H1 (cell line): Measurements from ENCODE around the gene CD244. TPM values are rescaled to one million over a fixed set of nuclear protein-coding genes. Genes with fewer than 3 reads are reported as not detected.

Experiments
- CTCF ChIA-PET: fragments of 300-600 bp; sonication (Branson Sonifier 250); formaldehyde crosslinking; loops from one replicate; lab custom pipeline; 2021; ENCODE audit not compliant: partially characterized antibody; lab: Charles Lee
- POLR2A ChIA-PET: fragments of 300-600 bp; sonication (Branson Sonifier 250); formaldehyde crosslinking; loops from one replicate; lab custom pipeline; 2021; ENCODE audit warnings: inconsistent platforms; ENCODE audit not compliant: partially characterized antibody; lab: Charles Lee
- DNase-seq, 2 experiments: peaks; one replicate each; pipeline versions ENCODE4 v3.0.0 to v3.0.0-alpha.2; 2010 to 2022; ENCODE audit warnings: low spot score in 2 of 2, low read depth in 1 of 2, mixed read lengths in 1 of 2
- FAIRE-seq: peaks from 2 replicates; lab custom pipeline; 2011; peaks lifted over from hg19 to GRCh38; lab: Jason Lieb, UNC
- H2AFZ ChIP-seq: 2 replicates; pipeline ENCODE4 v1.8.1; 2012; ENCODE audit warnings: low read length, inconsistent platforms
- H2AK5ac ChIP-seq: 2 replicates; pipeline ENCODE4 v1.6.1; 2013; ENCODE audit warnings: low read depth, low read length
- H2BK120ac ChIP-seq: replicated peaks from 2 replicates; pipeline ENCODE3; 2013; ENCODE audit warnings: low read depth, low read length, inconsistent platforms
- H2BK12ac ChIP-seq: 2 replicates; pipeline ENCODE4 v1.6.1; 2013; ENCODE audit warnings: low read depth, low read length
- H2BK15ac ChIP-seq: 2 replicates; pipeline ENCODE4 v1.6.1; 2013; ENCODE audit warnings: low read length
- H2BK20ac ChIP-seq: 2 replicates; pipeline ENCODE4 v1.6.1; 2013; ENCODE audit warnings: low read length
- H2BK5ac ChIP-seq: 2 replicates; pipeline ENCODE4 v1.6.1; 2013; ENCODE audit warnings: low read depth, low read length
- H3K14ac ChIP-seq: 2 replicates; pipeline ENCODE4 v1.6.1; 2013; ENCODE audit warnings: inconsistent platforms; ENCODE audit not compliant: insufficient read length
- H3K18ac ChIP-seq: 2 replicates; pipeline ENCODE4 v1.6.1; 2013; ENCODE audit warnings: low read length; ENCODE audit errors: extremely low read depth
- H3K23ac ChIP-seq: 2 replicates; pipeline ENCODE4 v1.6.1; 2013; ENCODE audit warnings: inconsistent platforms; ENCODE audit not compliant: insufficient read length
- H3K23me2 ChIP-seq: 2 replicates; pipeline ENCODE4 v1.6.1; 2013; ENCODE audit warnings: low read depth, low read length
- H3K27ac ChIP-seq: 2 replicates; pipeline ENCODE4 v1.6.1; 2011; ENCODE audit warnings: low read depth, low read length, inconsistent platforms
- H3K27me3 ChIP-seq, 4 experiments: replicated peaks in 1 of 4; 1 replicate in 1 of 4; 2 replicates in 3 of 4; pipeline versions ENCODE4 v1.6.1 to v1.8.1; 2011 to 2013; ENCODE audit warnings: low read length in 3 of 4, mild to moderate bottlenecking in 3 of 4, inconsistent platforms in 2 of 4, mixed read lengths in 2 of 4, moderate library complexity in 1 of 4; ENCODE audit not compliant: control insufficient read depth in 3 of 4, insufficient read depth in 3 of 4; ENCODE audit errors: extremely low read depth in 1 of 4
- H3K36me3 ChIP-seq, 4 experiments: 2 replicates each; pipeline versions ENCODE4 v1.6.1 to v1.8.1; 2011 to 2013; ENCODE audit warnings: mild to moderate bottlenecking in 4 of 4, low read length in 3 of 4, moderate library complexity in 2 of 4, control low read depth in 1 of 4, inconsistent platforms in 1 of 4; ENCODE audit not compliant: insufficient read depth in 4 of 4, control insufficient read depth in 2 of 4
- H3K4ac ChIP-seq: replicated peaks from 2 replicates; pipeline ENCODE3; 2013; ENCODE audit warnings: low read length, low read depth, mixed read lengths, inconsistent platforms; ENCODE audit not compliant: insufficient read length
- H3K4me1 ChIP-seq, 4 experiments: replicated peaks in 1 of 4; 1 replicate in 1 of 4; 2 replicates in 3 of 4; pipeline versions ENCODE4 v1.6.1 to v1.8.1; 2011 to 2013; ENCODE audit warnings: low read length in 3 of 4, inconsistent platforms in 2 of 4, mixed read lengths in 1 of 4; ENCODE audit not compliant: insufficient read depth in 4 of 4, control insufficient read depth in 3 of 4
- H3K4me2 ChIP-seq, 2 experiments: 2 replicates each; pipeline versions ENCODE4 v1.6.1 to v1.8.1; 2011 to 2013; ENCODE audit warnings: low read depth in 2 of 2, low read length in 2 of 2, control low read depth in 1 of 2, inconsistent platforms in 1 of 2, mild to moderate bottlenecking in 1 of 2; ENCODE audit not compliant: insufficient read depth in 1 of 2
- H3K4me3 ChIP-seq, 4 experiments: fragments of 200-600, 300-600 bp in 1 of 4; sonication (generic), shearing (Covaris generic), sonication (Bioruptor Twin) in 1 of 4; 2 replicates each; pipeline versions ENCODE4 v1.5.1 to v1.8.1; 2011 to 2016; ENCODE audit warnings: low read length in 4 of 4, low read depth in 3 of 4, control low read depth in 2 of 4, inconsistent platforms in 2 of 4, mild to moderate bottlenecking in 2 of 4, mixed read lengths in 1 of 4, moderate library complexity in 1 of 4; ENCODE audit not compliant: insufficient read depth in 2 of 4; ENCODE audit errors: extremely low read depth in 1 of 4
- H3K56ac ChIP-seq: replicated peaks from 2 replicates; pipeline ENCODE3; 2013; ENCODE audit warnings: low read depth, mild to moderate bottlenecking, mixed read lengths, low read length, inconsistent platforms; ENCODE audit not compliant: insufficient read length
- H3K79me1 ChIP-seq: 2 replicates; pipeline ENCODE4 v1.6.1; 2013; ENCODE audit warnings: low read depth, low read length, control low read depth
- H3K79me2 ChIP-seq, 2 experiments: 2 replicates each; pipeline versions ENCODE4 v1.6.1 to v1.8.1; 2012 to 2013; ENCODE audit warnings: low read length in 2 of 2, mild to moderate bottlenecking in 2 of 2, inconsistent platforms in 1 of 2; ENCODE audit not compliant: insufficient read depth in 2 of 2, control insufficient read depth in 1 of 2
- H3K9ac ChIP-seq, 4 experiments: replicated peaks in 1 of 4; 1 replicate in 1 of 4; 2 replicates in 3 of 4; pipeline versions ENCODE4 v1.6.1 to v1.8.1; 2011 to 2013; ENCODE audit warnings: low read depth in 3 of 4, low read length in 3 of 4, control low read depth in 2 of 4, mild to moderate bottlenecking in 2 of 4, moderate library complexity in 2 of 4, inconsistent platforms in 1 of 4; ENCODE audit errors: extremely low read depth in 1 of 4
- H3K9me3 ChIP-seq, 2 experiments: 2 replicates each; pipeline versions ENCODE4 v1.6.1 to v1.8.1; 2012 to 2013; ENCODE audit warnings: mild to moderate bottlenecking in 2 of 2, moderate library complexity in 2 of 2, control low read depth in 1 of 2, inconsistent platforms in 1 of 2, low read depth in 1 of 2, low read length in 1 of 2, mixed read lengths in 1 of 2; ENCODE audit not compliant: insufficient read depth in 2 of 2
- H4K20me1 ChIP-seq, 2 experiments: replicated peaks in 1 of 2; 2 replicates each; pipeline versions ENCODE3 to v1.8.1; 2011 to 2013; ENCODE audit warnings: inconsistent platforms in 2 of 2, low read length in 2 of 2, mild to moderate bottlenecking in 1 of 2; ENCODE audit not compliant: insufficient read depth in 2 of 2, control insufficient read depth in 1 of 2
- H4K5ac ChIP-seq: 2 replicates; pipeline ENCODE4 v1.6.1; 2013; ENCODE audit warnings: low read length, low read depth, mixed read lengths, inconsistent platforms; ENCODE audit not compliant: insufficient read length
- H4K8ac ChIP-seq: 2 replicates; pipeline ENCODE4 v1.8.0; 2013; ENCODE audit warnings: mild to moderate bottlenecking, moderate library complexity, low read length, inconsistent platforms; ENCODE audit not compliant: insufficient read depth; ENCODE audit errors: extremely low read depth
- H4K91ac ChIP-seq: replicated peaks from 2 replicates; pipeline ENCODE3; 2013; ENCODE audit warnings: low read length, mixed read lengths, inconsistent platforms; ENCODE audit not compliant: insufficient read length
- CBX8 ChIP-seq: fragments of 300-800, 300-1000 bp; sonication (generic); IDR thresholded peaks from 2 replicates; pipeline ENCODE4 v1.7.1; 2016; ENCODE audit warnings: low read depth, low read length, borderline replicate concordance
- EGR1 ChIP-seq: IDR thresholded peaks from 2 replicates; pipeline ENCODE4 v1.6.1; 2011; ENCODE audit warnings: low read depth, low read length, borderline replicate concordance
- KDM5A ChIP-seq: fragments of 200-600 bp; IDR thresholded peaks from 2 replicates; pipeline ENCODE4 v1.7.1; 2012; ENCODE audit warnings: mild to moderate bottlenecking, low read length, inconsistent platforms, mixed read lengths
- NRF1 ChIP-seq: IDR thresholded peaks from 2 replicates; pipeline ENCODE4 v1.6.1; 2011; ENCODE audit warnings: mild to moderate bottlenecking, low read depth, low read length, improper control_type of control experiment
- SIRT6 ChIP-seq: IDR thresholded peaks from one replicate; pipeline ENCODE4 v1.7.1; 2012; ENCODE audit warnings: low read length, inconsistent platforms
- WGBS, 2 experiments: shearing (Covaris generic) in 1 of 2; methylation state at CpG; one replicate each; pipeline versions ENCODE4 v1.1.6 to v1.1.7; 2013 to 2015; ENCODE audit warnings: low lambda C conversion rate in 2 of 2, mixed read lengths in 2 of 2, inconsistent platforms in 1 of 2, low coverage in 1 of 2, missing lambda C conversion rate in 1 of 2; ENCODE audit not compliant: insufficient replicate concordance in 2 of 2, insufficient coverage in 1 of 2, insufficient read length in 1 of 2; ENCODE audit errors: extremely low coverage in 1 of 2, missing lambda C conversion rate in 1 of 2; 5-methylcytosine and 5-hydroxymethylcytosine counted together
- polyA plus RNA-seq, 7 experiments: library from polyadenylated mRNA; depleted of rRNA in 3 of 7; stranded (reverse) in 5 of 7; unstranded in 2 of 7; fragments of >200 nt in 5 of 7; fragments of 200-250 nt in 2 of 7; gene quantifications; 1 replicate in 5 of 7; 2 replicates in 1 of 7; 4 replicates in 1 of 7; pipeline versions ENCODE4 v1.2.1 to v1.2.3, GENCODE V29; 2011 to 2013; ENCODE audit warnings: missing spikeins in 2 of 7, mixed read lengths in 2 of 7
- total RNA-seq: library from RNA; stranded (reverse); fragmentation: NEBNext Ultra II Directional; extraction: Animal tissue kit (Norgen Biotek cat#: 25700); gene quantifications from 2 replicates; pipeline ENCODE4 v1.2.1, GENCODE V29; 2021

The CD244 gene
- total and polyA plus RNA-seq, 2 of the 8 experiments (the other 6 are each of a cell fraction or from before 2014, with no cell fraction given), result not detected

GRCh38 chr1:160789051-160789701 lies 73.5 kb downstream of the CD244 start:
- Histone ChIP-seq H3K9ac (no peak overlapping the region), H4K5ac (no peak overlapping the region), H2BK15ac (no peak overlapping the region), H3K79me2 (no peaks in the 10 kb centered on the region), H3K23me2 (no peaks in the 10 kb centered on the region), H2BK12ac (no peak overlapping the region), H3K23ac (no peak overlapping the region), H3K36me3 (no peaks in the 10 kb centered on the region), H2AK5ac (no peak overlapping the region), H3K4ac (no peak overlapping the region), H2AFZ (no peak overlapping the region), H3K27me3 (no peaks in the 10 kb centered on the region), H2BK120ac (no peak overlapping the region), H3K4me1 (no peaks in the 10 kb centered on the region), H3K56ac (no peak overlapping the region), H3K9me3 (no peaks in the 10 kb centered on the region), H3K27ac (no peak overlapping the region), H4K20me1 (no peaks in the 10 kb centered on the region), H4K91ac (no peak overlapping the region), H3K4me3 (no peak overlapping the region), H3K4me2 (no peak overlapping the region), H4K8ac (no peak overlapping the region), H3K14ac (no peak overlapping the region), H3K18ac (no peak overlapping the region), H2BK20ac (no peak overlapping the region), H3K79me1 (no peaks in the 10 kb centered on the region), H2BK5ac (no peak overlapping the region)
- FAIRE-seq (no peak), DNase-seq (no peak)
- ChIA-PET POLR2A (interaction anchor here (1.9 kb wide), 1 partner anchor 8 kb away, joined by 5 read pairs; no protein-coding TSS in a partner anchor), CTCF (interaction anchor here (1.1 to 10.7 kb wide), 6 partner anchors 9 to 162 kb away, joined by 3 to 80 read pairs (median 3); no protein-coding TSS in a partner anchor)
- TF ChIP-seq SIRT6, result no peak
- TF ChIP-seq NRF1, result no peak
- TF ChIP-seq EGR1, result no peak
- no peak for TF ChIP-seq CBX8
- no peak for TF ChIP-seq KDM5A
- WGBS, 2 experiments, result 94% methylated on average over 11 of the region's 11 CpGs; no CpG with 5 or more reads in 1 of the 2 experiments
